Measurements from ENCODE around the gene ADAM12. TPM values are rescaled to one million over a fixed set of nuclear protein-coding genes. Genes with fewer than 3 reads are reported as not detected.

ADAM12 gene
- total RNA-seq, 1 experiment from 2014 or later = 16.8 TPM

DNA sequence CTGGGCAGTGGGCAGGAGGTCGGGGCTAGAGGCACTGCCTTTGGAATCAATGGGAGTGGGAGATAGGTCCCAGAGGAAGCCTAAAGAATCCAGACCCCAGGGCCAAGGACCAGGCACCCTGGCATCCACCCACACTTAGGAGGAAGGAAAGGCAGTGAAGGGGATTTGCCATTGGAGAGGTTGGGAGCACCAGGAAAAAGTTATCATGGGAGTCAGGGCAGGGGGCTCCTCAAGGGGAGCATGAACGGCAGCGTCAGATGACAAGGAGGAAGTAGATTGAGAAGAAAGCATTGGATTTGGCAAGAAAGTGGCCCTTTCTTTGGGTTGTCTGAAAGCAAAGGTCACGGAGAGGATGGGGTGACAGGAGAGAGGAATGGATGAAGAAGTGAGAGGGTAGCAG lies 142.8 kb downstream of the ADAM12 start:
- H3K27ac ChIP-seq = no peak overlapping the region
- POLR2A ChIA-PET (ENCODE audit: unreplicated experiment) = no interaction called here
- DNase-seq = no peak
- H3K36me3 ChIP-seq (ENCODE audit: low read depth) = no peaks in the 10 kb centered on the region
- no peak overlapping the region for H3K4me3 ChIP-seq
- no TSS peak for BruUV-seq (replicated peaks)
- no peak overlapping the region for H3K4me2 ChIP-seq
- no peaks in the 10 kb centered on the region; the same call in 1 of the 2 replicates for H3F3A ChIP-seq (ENCODE audit: insufficient read depth, low read depth)
- H3K9me2 ChIP-seq (ENCODE audit: insufficient read depth) = no peaks in the 10 kb centered on the region
- no peak for TF ChIP-seq EZH2 (IDR thresholded peaks at IDR 0.05; ENCODE audit: low read depth)
- TF ChIP-seq, protein P1, sequence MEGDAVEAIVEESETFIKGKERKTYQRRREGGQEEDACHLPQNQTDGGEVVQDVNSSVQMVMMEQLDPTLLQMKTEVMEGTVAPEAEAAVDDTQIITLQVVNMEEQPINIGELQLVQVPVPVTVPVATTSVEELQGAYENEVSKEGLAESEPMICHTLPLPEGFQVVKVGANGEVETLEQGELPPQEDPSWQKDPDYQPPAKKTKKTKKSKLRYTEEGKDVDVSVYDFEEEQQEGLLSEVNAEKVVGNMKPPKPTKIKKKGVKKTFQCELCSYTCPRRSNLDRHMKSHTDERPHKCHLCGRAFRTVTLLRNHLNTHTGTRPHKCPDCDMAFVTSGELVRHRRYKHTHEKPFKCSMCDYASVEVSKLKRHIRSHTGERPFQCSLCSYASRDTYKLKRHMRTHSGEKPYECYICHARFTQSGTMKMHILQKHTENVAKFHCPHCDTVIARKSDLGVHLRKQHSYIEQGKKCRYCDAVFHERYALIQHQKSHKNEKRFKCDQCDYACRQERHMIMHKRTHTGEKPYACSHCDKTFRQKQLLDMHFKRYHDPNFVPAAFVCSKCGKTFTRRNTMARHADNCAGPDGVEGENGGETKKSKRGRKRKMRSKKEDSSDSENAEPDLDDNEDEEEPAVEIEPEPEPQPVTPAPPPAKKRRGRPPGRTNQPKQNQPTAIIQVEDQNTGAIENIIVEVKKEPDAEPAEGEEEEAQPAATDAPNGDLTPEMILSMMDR (conservative IDR thresholded peaks at IDR 0.05) = no peak
- intact Hi-C loops (cut with micrococcal nuclease; ENCODE audit: unreplicated experiment) = no loop called here
- no peaks in the 10 kb centered on the region for H3K79me2 ChIP-seq (ENCODE audit: low read depth)
- no peak overlapping the region for H2AFZ ChIP-seq
- peaks cover 10% of the 10 kb centered on the region for H3K4me1 ChIP-seq (replicated peaks; ENCODE audit: insufficient read depth)
- CTCF ChIA-PET = no interaction called here
- H4K20me1 ChIP-seq (ENCODE audit: insufficient read depth) = no peaks in the 10 kb centered on the region
- H3K27me3 ChIP-seq (ENCODE audit: insufficient read depth, low read depth) = no peaks in the 10 kb centered on the region
- H3K9me3 ChIP-seq (ENCODE audit: insufficient read depth, low read depth) = peaks cover 2% of the 10 kb centered on the region; the same call in 1 of the 2 replicates

DNA sequence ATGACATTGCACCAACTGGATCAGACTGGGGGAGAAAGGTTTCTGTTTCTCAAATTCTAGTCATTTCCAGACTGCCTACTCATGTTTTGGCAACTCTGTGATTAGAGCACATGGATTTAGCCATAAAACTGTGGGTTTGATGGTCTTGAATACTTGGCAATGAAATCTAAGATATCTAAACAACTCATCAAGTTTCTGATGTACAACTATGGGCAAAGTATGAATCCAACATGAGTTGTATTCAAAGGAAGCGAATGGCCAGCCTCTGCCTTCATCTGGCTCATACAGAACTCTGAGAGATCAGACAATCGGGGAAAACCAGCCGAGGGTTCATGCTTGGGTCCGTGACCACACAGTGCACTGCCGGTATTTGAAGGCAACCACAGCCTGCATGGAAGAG lies 144.3 kb downstream of the ADAM12 start:
- CTCF ChIA-PET = no interaction called here
- Histone ChIP-seq H3K4me2 (no peak overlapping the region), H2AFZ (no peak overlapping the region), H3K9me3 (ENCODE audit: insufficient read depth, low read depth) (peaks cover 2% of the 10 kb centered on the region; the same call in 1 of the 2 replicates), H3K9me2 (ENCODE audit: insufficient read depth) (no peaks in the 10 kb centered on the region), H3K36me3 (ENCODE audit: low read depth) (no peaks in the 10 kb centered on the region), H3K4me1 (replicated peaks; ENCODE audit: insufficient read depth) (peaks cover 10% of the 10 kb centered on the region), H3K27me3 (ENCODE audit: insufficient read depth, low read depth) (no peaks in the 10 kb centered on the region), H3K4me3 (no peak overlapping the region), H3K79me2 (ENCODE audit: low read depth) (no peaks in the 10 kb centered on the region), H3K27ac (no peak overlapping the region), H3F3A (ENCODE audit: insufficient read depth, low read depth) (no peaks in the 10 kb centered on the region; the same call in 1 of the 2 replicates), H4K20me1 (ENCODE audit: insufficient read depth) (no peaks in the 10 kb centered on the region)
- no TSS peak for BruUV-seq (replicated peaks)
- intact Hi-C loops (cut with micrococcal nuclease; ENCODE audit: unreplicated experiment) = no loop called here
- no peak for DNase-seq
- POLR2A ChIA-PET (ENCODE audit: unreplicated experiment) = interaction anchor here (0.7 kb wide), 1 partner anchor 40 kb away, joined by 4 read pairs; no protein-coding TSS in a partner anchor
- TF ChIP-seq EZH2 (IDR thresholded peaks at IDR 0.05; ENCODE audit: low read depth) = no peak
- TF ChIP-seq, protein P1 (conservative IDR thresholded peaks at IDR 0.05) = no peak

DNA sequence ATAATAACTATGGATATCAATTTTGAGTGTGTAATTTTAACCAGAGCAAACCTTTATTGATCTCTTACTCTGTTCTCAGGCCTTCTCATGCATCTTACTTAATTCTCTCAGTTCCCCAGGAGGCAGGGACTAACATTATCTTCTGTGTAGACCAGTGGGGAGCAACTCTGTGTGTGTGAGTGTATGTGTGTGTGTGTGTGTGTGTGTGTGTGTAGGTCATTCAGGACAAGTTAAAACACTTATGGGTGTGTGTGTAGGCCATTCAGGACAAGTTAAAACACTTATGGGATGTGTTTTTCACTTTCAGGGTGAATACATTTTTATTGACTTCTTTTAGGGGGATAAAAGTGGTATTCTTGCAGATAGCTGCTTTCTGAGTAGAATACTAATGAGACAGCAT lies 145.0 kb downstream of the ADAM12 start:
- Histone ChIP-seq H2AFZ (no peak overlapping the region), H4K20me1 (ENCODE audit: insufficient read depth) (no peaks in the 10 kb centered on the region), H3K4me1 (replicated peaks; ENCODE audit: insufficient read depth) (peaks cover 10% of the 10 kb centered on the region), H3K4me3 (no peak overlapping the region), H3F3A (ENCODE audit: insufficient read depth, low read depth) (no peaks in the 10 kb centered on the region; the same call in 1 of the 2 replicates), H3K79me2 (ENCODE audit: low read depth) (no peaks in the 10 kb centered on the region), H3K27me3 (ENCODE audit: insufficient read depth, low read depth) (no peaks in the 10 kb centered on the region), H3K27ac (no peak overlapping the region), H3K9me3 (ENCODE audit: insufficient read depth, low read depth) (peaks cover 2% of the 10 kb centered on the region; the same call in 1 of the 2 replicates), H3K4me2 (no peak overlapping the region), H3K36me3 (ENCODE audit: low read depth) (no peaks in the 10 kb centered on the region), H3K9me2 (ENCODE audit: insufficient read depth) (no peaks in the 10 kb centered on the region)
- ChIA-PET POLR2A (ENCODE audit: unreplicated experiment) (no interaction called here), CTCF (no interaction called here)
- BruUV-seq (replicated peaks) = no TSS peak
- no peak for TF ChIP-seq EZH2 (IDR thresholded peaks at IDR 0.05; ENCODE audit: low read depth)
- TF ChIP-seq, protein P1 (conservative IDR thresholded peaks at IDR 0.05) = no peak
- intact Hi-C loops (cut with micrococcal nuclease; ENCODE audit: unreplicated experiment) = no loop called here
- no peak for DNase-seq
